Esophagus squamous epithelium (tissue), 4 donors: ENCODE data around the gene PHACTR1.

ENCODE experiments used
- POLR2A ChIP-seq, 4 donors: fragments of 450-650 bp; IDR thresholded peaks; one replicate each; pipeline ENCODE4 v1.6.1; 2017; ENCODE audit warnings: antibody characterized with exemption in 4 of 4, mild to moderate bottlenecking in 4 of 4, moderate library complexity in 3 of 4
- TF ChIP-seq, protein P1 (sequence below), 6 experiments: fragments of 450-650 bp in 4 of 6; fragments of 200-600 bp in 2 of 6; sonication (generic) in 2 of 6; IDR thresholded peaks; one replicate each; pipeline ENCODE4 v1.5.1; 2016 to 2019; ENCODE audit warnings: antibody characterized with exemption in 6 of 6, mild to moderate bottlenecking in 4 of 6, moderate library complexity in 4 of 6

DNA sequence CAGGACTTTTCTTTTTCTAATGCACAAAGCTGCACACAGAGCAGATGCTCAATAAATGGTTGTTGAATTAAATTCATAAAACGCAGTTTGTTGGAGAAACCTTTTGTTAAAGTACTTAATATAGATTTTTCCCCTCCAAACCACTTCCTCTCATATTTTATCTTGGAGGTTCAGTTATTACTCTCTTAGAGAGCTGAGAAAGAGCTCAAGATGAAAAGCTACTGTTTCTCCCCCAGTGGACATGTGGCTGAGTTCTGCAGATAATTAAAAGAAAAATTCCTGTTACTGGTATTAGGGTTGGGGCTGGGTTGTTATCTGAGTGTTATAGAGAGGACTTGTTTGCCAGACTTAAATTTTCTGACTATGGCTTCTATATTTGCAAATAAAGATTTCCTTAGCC, 317.7 kb downstream of the PHACTR1 start:
- TF ChIP-seq, protein P1, sequence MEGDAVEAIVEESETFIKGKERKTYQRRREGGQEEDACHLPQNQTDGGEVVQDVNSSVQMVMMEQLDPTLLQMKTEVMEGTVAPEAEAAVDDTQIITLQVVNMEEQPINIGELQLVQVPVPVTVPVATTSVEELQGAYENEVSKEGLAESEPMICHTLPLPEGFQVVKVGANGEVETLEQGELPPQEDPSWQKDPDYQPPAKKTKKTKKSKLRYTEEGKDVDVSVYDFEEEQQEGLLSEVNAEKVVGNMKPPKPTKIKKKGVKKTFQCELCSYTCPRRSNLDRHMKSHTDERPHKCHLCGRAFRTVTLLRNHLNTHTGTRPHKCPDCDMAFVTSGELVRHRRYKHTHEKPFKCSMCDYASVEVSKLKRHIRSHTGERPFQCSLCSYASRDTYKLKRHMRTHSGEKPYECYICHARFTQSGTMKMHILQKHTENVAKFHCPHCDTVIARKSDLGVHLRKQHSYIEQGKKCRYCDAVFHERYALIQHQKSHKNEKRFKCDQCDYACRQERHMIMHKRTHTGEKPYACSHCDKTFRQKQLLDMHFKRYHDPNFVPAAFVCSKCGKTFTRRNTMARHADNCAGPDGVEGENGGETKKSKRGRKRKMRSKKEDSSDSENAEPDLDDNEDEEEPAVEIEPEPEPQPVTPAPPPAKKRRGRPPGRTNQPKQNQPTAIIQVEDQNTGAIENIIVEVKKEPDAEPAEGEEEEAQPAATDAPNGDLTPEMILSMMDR (IDR thresholded peaks at IDR 0.05): no peak
- TF ChIP-seq POLR2A (IDR thresholded peaks at IDR 0.05): no peak
